Activated CD4-positive, alpha-beta T cell treated with anti-CD3 and anti-CD28 coated beads, Interleukin-2, amount 10 ng/mL, durations not matched to agents 24 days and 14 days (primary cell): Measurements from ENCODE around the gene HECTD1. TPM values are rescaled to one million over a fixed set of nuclear protein-coding genes. Genes with fewer than 3 reads are reported as not detected.
"Not testable (repeated sequence)": the region's sequence is repeated elsewhere in the genome, so short reads cannot be mapped to it uniquely, and the experiment has no call there.

Source experiments
- DNase-seq: peaks from one replicate; pipeline ENCODE4 v3.0.0; 2022
- H3K27ac Mint-ChIP-seq: one replicate; pipeline ENCODE4 v1.8.0; 2022; ENCODE audit warnings: mild to moderate bottlenecking, mixed read lengths
- H3K27me3 Mint-ChIP-seq: one replicate; pipeline ENCODE4 v1.8.0; 2022; ENCODE audit warnings: mixed read lengths
- H3K36me3 Mint-ChIP-seq: one replicate; pipeline ENCODE4 v1.8.0; 2022; ENCODE audit warnings: low read depth, mild to moderate bottlenecking, mixed read lengths
- H3K4me1 Mint-ChIP-seq: one replicate; pipeline ENCODE4 v1.8.0; 2021; ENCODE audit warnings: mixed read lengths
- H3K4me3 Mint-ChIP-seq: one replicate; pipeline ENCODE4 v1.8.0; 2022; ENCODE audit warnings: mild to moderate bottlenecking, moderate library complexity, mixed read lengths
- H3K9me3 Mint-ChIP-seq: one replicate; pipeline ENCODE4 v1.8.0; 2021; ENCODE audit warnings: mixed read lengths
- intact Hi-C: fragments of 100-400 bp; cut with micrococcal nuclease; formaldehyde crosslinking; loops from one replicate; pipeline ENCODE4 v1.15.1; 2023
- total RNA-seq: library from RNA; stranded (reverse); gene quantifications from 2 replicates; pipeline ENCODE4 v1.2.3, GENCODE V29; 2022

HECTD1 gene
- total RNA-seq, 1 donor from 2014 or later, result 116 TPM

GRCh38 chr14:31097081-31097480 is 110.5 kb downstream of the HECTD1 start:
- no peak overlapping the region for H3K27ac Mint-ChIP-seq
- intact Hi-C loops, result no loop called here

GRCh38 chr14:31096255-31096654 is 111.3 kb downstream of the HECTD1 start:
- intact Hi-C loops, result no loop called here
- Mint-ChIP-seq H3K36me3 (peaks cover 24% of the 10 kb centered on the region), H3K27me3 (no peaks in the 10 kb centered on the region), H3K9me3 (no peaks in the 10 kb centered on the region), H3K27ac (no peak overlapping the region), H3K4me1 (no peaks in the 10 kb centered on the region), H3K4me3 (no peak overlapping the region)
- no peak for DNase-seq

More at GRCh38 chr14:31097081-31097480, 110.5 kb downstream of the HECTD1 start:
- H3K4me1 Mint-ChIP-seq, result no peaks in the 10 kb centered on the region
- no peak for DNase-seq
- no peaks in the 10 kb centered on the region for H3K27me3 Mint-ChIP-seq
- no peak overlapping the region for H3K4me3 Mint-ChIP-seq
- H3K36me3 Mint-ChIP-seq, result peaks cover 32% of the 10 kb centered on the region
- no peaks in the 10 kb centered on the region for H3K9me3 Mint-ChIP-seq

GRCh38 chr14:31095817-31096216 is 111.8 kb downstream of the HECTD1 start:
- H3K27ac Mint-ChIP-seq, H3K9me3 Mint-ChIP-seq, H3K27me3 Mint-ChIP-seq, DNase-seq, H3K4me1 Mint-ChIP-seq, H3K4me3 Mint-ChIP-seq, intact Hi-C loops: not testable (repeated sequence)
- H3K36me3 Mint-ChIP-seq, result peaks cover 19% of the 10 kb centered on the region

- DNase-seq, H3K9me3 Mint-ChIP-seq, intact Hi-C loops, H3K27ac Mint-ChIP-seq, H3K27me3 Mint-ChIP-seq, H3K4me1 Mint-ChIP-seq, H3K4me3 Mint-ChIP-seq: not testable (repeated sequence)
- H3K36me3 Mint-ChIP-seq, result peaks cover 14% of the 10 kb centered on the region
Measured at GRCh38 chr14:31093884-31094839, 113.4 kb downstream of the HECTD1 start.

GRCh38 chr14:31092160-31092708 is 115.4 kb downstream of the HECTD1 start:
- Mint-ChIP-seq H3K27ac (no peak overlapping the region), H3K4me1 (no peaks in the 10 kb centered on the region), H3K36me3 (peaks cover under 1% of the 10 kb centered on the region), H3K9me3 (no peaks in the 10 kb centered on the region), H3K4me3 (no peak overlapping the region), H3K27me3 (no peaks in the 10 kb centered on the region)
- no peak for DNase-seq
- intact Hi-C loops, result no loop called here

GRCh38 chr14:31090883-31091764 is 116.5 kb downstream of the HECTD1 start:
- DNase-seq, result no peak
- Mint-ChIP-seq H3K27me3 (no peaks in the 10 kb centered on the region), H3K27ac (no peak overlapping the region), H3K9me3 (no peaks in the 10 kb centered on the region), H3K4me1 (no peaks in the 10 kb centered on the region), H3K36me3 (no peaks in the 10 kb centered on the region), H3K4me3 (no peak overlapping the region)
- intact Hi-C loops, result no loop called here

- H3K9me3 Mint-ChIP-seq, intact Hi-C loops, H3K4me3 Mint-ChIP-seq, H3K27ac Mint-ChIP-seq, DNase-seq, H3K36me3 Mint-ChIP-seq, H3K4me1 Mint-ChIP-seq, H3K27me3 Mint-ChIP-seq: not testable (repeated sequence)
Measured at GRCh38 chr14:31086466-31086865, 121.1 kb downstream of the HECTD1 start.

- no peaks in the 10 kb centered on the region for H3K4me1 Mint-ChIP-seq
- no peaks in the 10 kb centered on the region for H3K27me3 Mint-ChIP-seq
Measured at GRCh38 chr14:31085027-31085426, 122.6 kb downstream of the HECTD1 start.

GRCh38 chr14:31084385-31084784 is 123.2 kb downstream of the HECTD1 start:
- intact Hi-C loops, result loop anchor here (5.0 kb wide), 1 partner anchor 57 kb away; the partner anchor contains the start of genes AP4S1 and STRN3
- DNase-seq, result no peak
- Mint-ChIP-seq H3K4me3 (no peak overlapping the region), H3K4me1 (no peaks in the 10 kb centered on the region), H3K27me3 (no peaks in the 10 kb centered on the region), H3K27ac (no peak overlapping the region), H3K36me3 (no peaks in the 10 kb centered on the region), H3K9me3 (no peaks in the 10 kb centered on the region)

More at GRCh38 chr14:31085027-31085426, 122.6 kb downstream of the HECTD1 start:
- DNase-seq, result no peak
- Mint-ChIP-seq H3K36me3 (no peaks in the 10 kb centered on the region), H3K4me3 (no peak overlapping the region), H3K9me3 (no peaks in the 10 kb centered on the region), H3K27ac (no peak overlapping the region)
- intact Hi-C loops, result no loop called here

GRCh38 chr14:31083781-31084180 is 123.8 kb downstream of the HECTD1 start:
- Mint-ChIP-seq H3K4me1 (no peaks in the 10 kb centered on the region), H3K36me3 (no peaks in the 10 kb centered on the region), H3K4me3 (no peak overlapping the region), H3K27ac (no peak overlapping the region), H3K27me3 (no peaks in the 10 kb centered on the region), H3K9me3 (no peaks in the 10 kb centered on the region)
- DNase-seq, result no peak
- intact Hi-C loops, result loop anchor here (5.0 kb wide), 1 partner anchor 56 kb away; the partner anchor contains the start of genes AP4S1 and STRN3

GRCh38 chr14:31080484-31080883 is 127.1 kb downstream of the HECTD1 start:
- Mint-ChIP-seq H3K4me3 (no peak overlapping the region), H3K36me3 (no peaks in the 10 kb centered on the region), H3K27ac (no peak overlapping the region), H3K9me3 (no peaks in the 10 kb centered on the region), H3K4me1 (no peaks in the 10 kb centered on the region), H3K27me3 (no peaks in the 10 kb centered on the region)
- intact Hi-C loops, result loop anchor here (5.0 kb wide), 1 partner anchor 53 kb away; the partner anchor contains the start of genes AP4S1 and STRN3
- no peak for DNase-seq

GRCh38 chr14:31080056-31080455 is 127.5 kb downstream of the HECTD1 start:
- peaks cover 3% of the 10 kb centered on the region for H3K36me3 Mint-ChIP-seq
- no peaks in the 10 kb centered on the region for H3K4me1 Mint-ChIP-seq
- no peak overlapping the region for H3K27ac Mint-ChIP-seq
- no peak overlapping the region for H3K4me3 Mint-ChIP-seq
- DNase-seq, result no peak
- H3K27me3 Mint-ChIP-seq, result no peaks in the 10 kb centered on the region
- intact Hi-C loops, result loop anchor here (5.0 kb wide), 1 partner anchor 53 kb away; the partner anchor contains the start of genes AP4S1 and STRN3
- H3K9me3 Mint-ChIP-seq, result no peaks in the 10 kb centered on the region

- intact Hi-C loops, result no loop called here
- Mint-ChIP-seq H3K27ac (no peak overlapping the region), H3K36me3 (peaks cover 4% of the 10 kb centered on the region), H3K27me3 (no peaks in the 10 kb centered on the region), H3K4me3 (no peak overlapping the region), H3K9me3 (no peaks in the 10 kb centered on the region), H3K4me1 (no peaks in the 10 kb centered on the region)
- DNase-seq, result no peak
Measured at GRCh38 chr14:31078766-31079165, 128.8 kb downstream of the HECTD1 start.
